A549 (cell line): ENCODE data around the gene KCNH8.

Experiments used
- CEBPB ChIP-seq, 2 experiments: fragments of >200 bp in 1 of 2; sonication (Bioruptor Twin) in 1 of 2; formaldehyde crosslinking in 1 of 2; IDR thresholded peaks; 2 replicates each; pipeline ENCODE4 v1.6.1; 2012 to 2016
- CHD2 ChIP-seq: fragments of 150-350 bp; IDR thresholded peaks from 2 replicates; pipeline ENCODE4 v1.6.1; 2014; ENCODE audit warnings: low read length; ENCODE audit not compliant: partially characterized antibody
- CTCF ChIP-seq: fragments of >200 bp; sonication (Bioruptor Twin); formaldehyde crosslinking; IDR thresholded peaks from 3 replicates; pipeline ENCODE4 v1.5.1; 2016
- ELK1 ChIP-seq: fragments of 150-350 bp; IDR thresholded peaks from 2 replicates; pipeline ENCODE4 v1.6.1; 2014; ENCODE audit warnings: low read depth, mild to moderate bottlenecking, low read length
- ESRRA ChIP-seq: fragments of 150-350 bp; IDR thresholded peaks from 2 replicates; pipeline ENCODE4 v1.6.1; 2014; ENCODE audit warnings: mild to moderate bottlenecking, low read length, borderline replicate concordance
- HDAC2 ChIP-seq: fragments of 200-600 bp; sonication (generic); IDR thresholded peaks from 2 replicates; pipeline ENCODE4 v1.6.1; 2016
- HOXA7 ChIP-seq: fragments of 250-450 bp; sonication (Bioruptor Pico); IDR thresholded peaks from 2 replicates; pipeline ENCODE4 v1.5.0; 2020; ENCODE audit warnings: mild to moderate bottlenecking, moderate library complexity
- MAX ChIP-seq: IDR thresholded peaks from 2 replicates; pipeline ENCODE4 v1.6.1; 2012
- MYC ChIP-seq: IDR thresholded peaks from 2 replicates; pipeline ENCODE4 v1.6.1; 2012; ENCODE audit warnings: mild to moderate bottlenecking, inconsistent platforms, low read length, improper control_type of control experiment, borderline replicate concordance
- POLR2A ChIP-seq: IDR thresholded peaks from 2 replicates; pipeline ENCODE4 v1.6.1; 2012; ENCODE audit warnings: mild to moderate bottlenecking, low read length
- POLR2AphosphoS2 ChIP-seq: conservative IDR thresholded peaks from 2 replicates; pipeline ENCODE4 v1.6.1; 2012; ENCODE audit warnings: low read length, improper control_type of control experiment, inconsistent platforms
- RAD21 ChIP-seq, 2 experiments: fragments of >200 bp in 1 of 2; sonication (Bioruptor Twin) in 1 of 2; formaldehyde crosslinking in 1 of 2; IDR thresholded peaks in 1 of 2; conservative IDR thresholded peaks in 1 of 2; 2 replicates in 1 of 2; 3 replicates in 1 of 2; pipeline ENCODE4 v1.6.1; 2012 to 2018; ENCODE audit warnings: inconsistent platforms in 1 of 2
- RARB ChIP-seq: fragments of 250-450 bp; sonication (Bioruptor Pico); IDR thresholded peaks from 2 replicates; pipeline ENCODE4 v1.8.0; 2021; ENCODE audit warnings: mild to moderate bottlenecking, moderate library complexity
- SREBF2 ChIP-seq: fragments of 450-650 bp; IDR thresholded peaks from 2 replicates; pipeline ENCODE4 v1.6.1; 2014; ENCODE audit warnings: mild to moderate bottlenecking, moderate library complexity

- TF ChIP-seq RARB (CRISPR knock-in tag) (no peak), POLR2A (no peak), RAD21 (conservative IDR thresholded peaks at IDR 0.05 in 1 of 2, IDR thresholded peaks at IDR 0.05 in 1 of 2) (no peak), HDAC2 (no peak), ELK1 (no peak), CTCF (no peak), MAX (no peak), CHD2 (no peak), MYC (no peak), CEBPB (IDR thresholded peaks at IDR 0.05) (no peak), HOXA7 (CRISPR knock-in tag) (no peak), ESRRA (no peak), POLR2AphosphoS2 (no peak), SREBF2 (no peak)
Observed at GRCh38 chr3:19346759-19347158, 198.4 kb downstream of the KCNH8 start.
